ENCODE results near the gene TMEM217. TPM values are rescaled to one million over a fixed set of nuclear protein-coding genes. Genes with fewer than 3 reads are reported as not detected.

The TMEM217 gene
- total RNA-seq, 2 experiments from 2014 or later = 2.5 TPM

GRCh38 chr6:37210313-37210968 lies 47.5 kb downstream of the TMEM217 start:
- no peak overlapping the region for H3K4me3 Mint-ChIP-seq
- H3K36me3 Mint-ChIP-seq (ENCODE audit: low read depth) = no peaks in the 10 kb centered on the region
- ATAC-seq (peak; percentile 60), DNase-seq (peak; percentile 82)
- intact Hi-C loops (cut with DNase I, micrococcal nuclease) = loop anchor here (1.0 kb wide), 5 partner anchors 38 to 325 kb away; partner anchors contain the start of genes C6orf89 (in 2 of the 2) and MTCH1 (in 1 of the 2)
- no peaks in the 10 kb centered on the region for H3K9me3 Mint-ChIP-seq (ENCODE audit: low read depth)
- H3K4me1 Mint-ChIP-seq = peaks cover 48% of the 10 kb centered on the region
- no peaks in the 10 kb centered on the region for H3K27me3 Mint-ChIP-seq
- peak overlapping the region; percentile 79 for H3K27ac Mint-ChIP-seq
- CTCF ChIA-PET = interaction anchor here (0.6 to 21.8 kb wide), 32 partner anchors 9 to 462 kb away, joined by 3 to 586 read pairs (median 4); partner anchors contain the start of genes C6orf89, PIM1 and PPIL1
- POLR2A ChIA-PET = interaction anchor here (1.0 to 4.2 kb wide), 3 partner anchors 15 to 160 kb away, joined by 3 to 34 read pairs (median 3); no protein-coding TSS in a partner anchor

GRCh38 chr6:37209461-37210205 lies 48.3 kb downstream of the TMEM217 start:
- ChIA-PET CTCF (interaction anchor here (0.6 to 21.8 kb wide), 43 partner anchors 8 to 1524 kb away, joined by 3 to 586 read pairs (median 4); partner anchors contain the start of genes C6orf89, PIM1 and PPIL1), POLR2A (interaction anchor here (1.0 to 4.2 kb wide), 6 partner anchors 15 to 192 kb away, joined by 3 to 34 read pairs (median 4); no protein-coding TSS in a partner anchor)
- Mint-ChIP-seq H3K36me3 (ENCODE audit: low read depth) (no peaks in the 10 kb centered on the region), H3K4me3 (no peak overlapping the region), H3K4me1 (peaks cover 54% of the 10 kb centered on the region), H3K9me3 (ENCODE audit: low read depth) (no peaks in the 10 kb centered on the region), H3K27me3 (no peaks in the 10 kb centered on the region), H3K27ac (peak overlapping the region; percentile 79)
- DNase-seq = peak; percentile 72
- ATAC-seq = peak; percentile 48
- intact Hi-C loops (cut with DNase I, micrococcal nuclease) = loop anchor here (1.0 to 10.0 kb wide), 8 partner anchors 37 to 445 kb away; partner anchors contain the start of genes C6orf89 (in 2 of the 2), MTCH1 (in 1 of the 2) and PPIL1 (in 1 of the 2)

DNA sequence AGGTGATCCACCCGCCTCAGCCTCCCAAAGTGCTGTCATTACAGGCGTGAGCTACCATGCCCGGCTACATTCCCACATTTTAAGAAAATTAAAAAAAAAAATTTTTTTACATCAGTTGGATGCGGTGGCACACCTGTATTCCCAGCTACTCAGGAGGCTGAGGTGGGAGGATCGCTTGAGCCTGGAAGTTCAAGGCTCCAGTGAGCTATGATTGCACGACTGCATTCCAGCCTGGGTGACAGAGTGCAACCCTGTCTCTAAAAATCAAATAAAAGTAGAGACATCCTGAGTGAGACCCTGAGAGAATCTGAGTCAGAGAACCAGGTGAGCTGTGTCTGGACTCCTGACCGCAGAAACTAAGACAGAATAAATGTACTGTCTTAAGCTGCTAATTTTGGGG lies 49.2 kb downstream of the TMEM217 start:
- no peaks in the 10 kb centered on the region for H3K27me3 Mint-ChIP-seq
- no peak for ATAC-seq
- POLR2A ChIA-PET = interaction anchor here (1.1 to 4.2 kb wide), 4 partner anchors 36 to 191 kb away, joined by 3 to 34 read pairs (median 10); no protein-coding TSS in a partner anchor
- no peak for DNase-seq
- no peak overlapping the region for H3K4me3 Mint-ChIP-seq
- CTCF ChIA-PET = interaction anchor here (0.6 to 21.8 kb wide), 28 partner anchors 11 to 1523 kb away, joined by 3 to 586 read pairs (median 6); partner anchors contain the start of genes C6orf89, PIM1 and PPIL1
- intact Hi-C loops (cut with DNase I, micrococcal nuclease) = loop anchor here (1.0 to 10.0 kb wide), 4 partner anchors 36 to 444 kb away; partner anchors contain the start of gene PPIL1 (in 1 of the 2)
- peaks cover 61% of the 10 kb centered on the region for H3K4me1 Mint-ChIP-seq
- H3K36me3 Mint-ChIP-seq (ENCODE audit: low read depth) = no peaks in the 10 kb centered on the region
- H3K9me3 Mint-ChIP-seq (ENCODE audit: low read depth) = no peaks in the 10 kb centered on the region
- H3K27ac Mint-ChIP-seq = no peak overlapping the region

GRCh38 chr6:37207903-37208456 lies 50.0 kb downstream of the TMEM217 start:
- POLR2A ChIA-PET = interaction anchor here (2.2 to 4.2 kb wide), 2 partner anchors 36 to 186 kb away, joined by 15 to 34 read pairs; no protein-coding TSS in a partner anchor
- H3K27ac Mint-ChIP-seq = peak overlapping the region; percentile 53
- H3K27me3 Mint-ChIP-seq = no peaks in the 10 kb centered on the region
- CTCF ChIA-PET = interaction anchor here (0.7 to 21.8 kb wide), 11 partner anchors 9 to 182 kb away, joined by 3 to 586 read pairs (median 13); partner anchors contain the start of gene PIM1
- no peaks in the 10 kb centered on the region for H3K36me3 Mint-ChIP-seq (ENCODE audit: low read depth)
- ATAC-seq (peak; percentile 73), DNase-seq (peak; percentile 95)
- peaks cover 67% of the 10 kb centered on the region for H3K4me1 Mint-ChIP-seq
- H3K9me3 Mint-ChIP-seq (ENCODE audit: low read depth) = no peaks in the 10 kb centered on the region
- intact Hi-C loops (cut with DNase I, micrococcal nuclease) = loop anchor here (1.0 to 10.0 kb wide), 4 partner anchors 17 to 443 kb away; partner anchors contain the start of gene PPIL1 (in 1 of the 2)
- H3K4me3 Mint-ChIP-seq = no peak overlapping the region

DNA sequence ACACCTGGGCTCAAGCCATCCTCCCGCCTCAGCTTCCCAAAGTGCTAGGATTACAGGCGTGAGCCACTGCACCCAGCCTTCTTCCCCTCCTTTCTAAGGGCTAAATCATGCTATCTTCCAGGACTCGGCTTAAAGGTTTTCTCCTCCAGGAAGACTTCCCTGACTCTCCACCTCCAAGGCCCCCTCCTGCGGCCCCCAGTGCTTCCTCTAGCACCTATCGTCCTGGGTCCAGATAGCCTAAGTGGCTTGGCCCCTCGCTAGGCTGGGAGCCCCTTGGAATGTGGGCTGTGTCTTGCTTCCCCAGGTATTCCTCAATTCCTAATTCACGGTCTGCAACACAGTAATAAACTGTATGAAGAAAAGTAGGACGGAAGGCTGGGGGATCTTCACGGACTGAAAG lies 51.3 kb downstream of the TMEM217 start:
- Mint-ChIP-seq H3K9me3 (ENCODE audit: low read depth) (no peaks in the 10 kb centered on the region), H3K36me3 (ENCODE audit: low read depth) (no peaks in the 10 kb centered on the region), H3K4me3 (no peak overlapping the region), H3K27ac (peak overlapping the region; percentile 44), H3K4me1 (peaks cover 79% of the 10 kb centered on the region), H3K27me3 (no peaks in the 10 kb centered on the region)
- ATAC-seq (no peak), DNase-seq (no peak)
- ChIA-PET CTCF (interaction anchor here (1.8 to 21.8 kb wide), 5 partner anchors 17 to 181 kb away, joined by 4 to 586 read pairs (median 66); partner anchors contain the start of gene PIM1), POLR2A (interaction anchor here (0.6 to 4.2 kb wide), 4 partner anchors 11 to 34 kb away, joined by 3 to 34 read pairs (median 4); no protein-coding TSS in a partner anchor)
- intact Hi-C loops (cut with DNase I, micrococcal nuclease) = loop anchor here (2.0 to 10.0 kb wide), 3 partner anchors 16 to 442 kb away; partner anchors contain the start of gene PPIL1 (in 1 of the 2)

DNA sequence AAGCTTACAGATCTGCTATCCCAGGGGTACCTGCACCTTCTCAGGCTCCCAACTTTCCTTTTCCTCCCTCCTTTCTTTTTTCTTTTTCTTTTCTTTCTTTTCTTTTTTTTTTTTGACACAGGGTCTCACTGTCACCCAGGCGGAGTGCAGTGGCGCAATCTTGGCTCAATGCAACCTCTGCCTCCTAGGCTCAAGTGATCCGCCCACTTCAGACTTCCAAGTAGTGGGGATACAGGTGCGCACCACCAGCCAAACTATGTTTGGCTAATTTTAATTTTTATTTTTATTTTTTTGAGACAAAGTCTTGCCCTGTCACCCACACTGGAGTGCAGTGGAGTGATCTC lies 52.0 kb downstream of the TMEM217 start:
- peak overlapping the region; percentile 15 for H3K4me3 Mint-ChIP-seq

GRCh38 chr6:37205175-37205996 lies 52.6 kb downstream of the TMEM217 start:
- peaks cover 76% of the 10 kb centered on the region for H3K4me1 Mint-ChIP-seq
- H3K27ac Mint-ChIP-seq = peak overlapping the region; percentile 85
- H3K4me3 Mint-ChIP-seq = peak overlapping the region; percentile 15
- peak; percentile 52 for DNase-seq
- intact Hi-C loops (cut with DNase I, micrococcal nuclease) = loop anchor here (1.0 to 10.0 kb wide), 5 partner anchors 15 to 441 kb away; partner anchors contain the start of gene PPIL1 (in 1 of the 2)
- POLR2A ChIA-PET = interaction anchor here (0.6 to 1.5 kb wide), 7 partner anchors 15 to 271 kb away, joined by 3 to 6 read pairs (median 4); no protein-coding TSS in a partner anchor
- CTCF ChIA-PET = interaction anchor here (0.6 to 21.8 kb wide), 7 partner anchors 16 to 322 kb away, joined by 3 to 586 read pairs (median 5); partner anchors contain the start of gene PIM1
- no peaks in the 10 kb centered on the region for H3K36me3 Mint-ChIP-seq (ENCODE audit: low read depth)
- no peaks in the 10 kb centered on the region for H3K27me3 Mint-ChIP-seq
- no peaks in the 10 kb centered on the region for H3K9me3 Mint-ChIP-seq (ENCODE audit: low read depth)
- peak; percentile 18 for ATAC-seq

More for the DNA sequence above, 52.0 kb downstream of the TMEM217 start:
- Mint-ChIP-seq H3K9me3 (ENCODE audit: low read depth) (no peaks in the 10 kb centered on the region), H3K36me3 (ENCODE audit: low read depth) (no peaks in the 10 kb centered on the region), H3K27me3 (no peaks in the 10 kb centered on the region), H3K4me1 (peaks cover 79% of the 10 kb centered on the region), H3K27ac (peak overlapping the region; percentile 85)
- CTCF ChIA-PET = interaction anchor here (0.6 to 21.8 kb wide), 7 partner anchors 15 to 323 kb away, joined by 3 to 586 read pairs (median 5); partner anchors contain the start of gene PIM1
- POLR2A ChIA-PET = interaction anchor here (0.6 to 1.5 kb wide), 4 partner anchors 19 to 272 kb away, joined by 3 to 5 read pairs (median 4); no protein-coding TSS in a partner anchor
- intact Hi-C loops (cut with DNase I, micrococcal nuclease) = loop anchor here (1.0 to 10.0 kb wide), 6 partner anchors 15 to 441 kb away; partner anchors contain the start of gene PPIL1 (in 1 of the 2)
- ATAC-seq (no peak), DNase-seq (no peak)

DNA sequence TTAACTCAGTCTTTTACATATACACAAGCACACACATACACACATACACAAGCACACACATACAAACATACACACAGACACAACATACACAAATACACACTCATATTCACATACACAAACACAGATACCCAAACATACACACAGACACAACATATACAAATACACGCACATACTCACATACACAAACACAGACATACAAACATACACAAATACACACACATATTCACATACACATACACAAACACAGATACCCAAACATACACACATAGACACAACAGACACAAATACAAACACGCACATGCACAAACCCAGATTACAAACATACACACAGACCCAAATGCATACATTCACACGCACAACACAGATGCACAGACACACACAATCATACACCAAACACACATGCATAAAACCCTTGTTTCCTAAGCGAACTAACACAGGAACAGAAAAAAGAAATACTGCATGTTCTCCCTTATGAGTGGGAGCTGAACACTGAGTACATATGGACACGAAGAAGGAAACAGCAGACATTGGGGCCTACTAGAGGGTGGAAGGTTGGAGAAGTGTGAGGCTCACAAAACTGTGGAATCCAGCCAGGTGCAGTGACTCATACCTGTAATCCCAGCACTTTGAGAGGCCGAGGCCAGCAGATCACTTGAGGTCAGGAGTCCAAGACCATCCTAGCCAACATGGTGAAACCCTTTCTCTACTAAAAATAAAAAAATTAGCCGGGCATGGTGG lies 53.8 kb downstream of the TMEM217 start:
- ChIA-PET CTCF (interaction anchor here (1.0 to 21.8 kb wide), 4 partner anchors 10 to 292 kb away, joined by 3 to 586 read pairs (median 122); partner anchors contain the start of gene PIM1), POLR2A (interaction anchor here (0.9 kb wide), 1 partner anchor 14 kb away, joined by 6 read pairs; no protein-coding TSS in a partner anchor)
- DNase-seq = no peak
- intact Hi-C loops (cut with DNase I, micrococcal nuclease) = loop anchor here in 1 of 2 experiments (10.0 kb wide), 1 partner anchor 439 kb away; no protein-coding TSS in a partner anchor
- no peak overlapping the region for H3K4me3 Mint-ChIP-seq
- no peaks in the 10 kb centered on the region for H3K36me3 Mint-ChIP-seq (ENCODE audit: low read depth)
- H3K27ac Mint-ChIP-seq = peak overlapping the region; percentile 8
- no peaks in the 10 kb centered on the region for H3K9me3 Mint-ChIP-seq (ENCODE audit: low read depth)
- H3K4me1 Mint-ChIP-seq = peaks cover 66% of the 10 kb centered on the region
- ATAC-seq = no peak
- no peaks in the 10 kb centered on the region for H3K27me3 Mint-ChIP-seq
